Liver (tissue), 3 donors: ENCODE measurements around the gene MAMDC4.

Experiments
- ATF3 ChIP-seq: IDR thresholded peaks from 2 replicates; pipeline ENCODE4 v1.6.1; 2016; ENCODE audit warnings: antibody characterized with exemption
- EGR1 ChIP-seq, 2 donors: IDR thresholded peaks; 2 replicates each; pipeline ENCODE4 v1.6.1; 2016 to 2018; ENCODE audit warnings: antibody characterized with exemption in 2 of 2, low read depth in 2 of 2
- NR2F2 ChIP-seq: IDR thresholded peaks from 2 replicates; pipeline ENCODE4 v1.6.1; 2016; ENCODE audit warnings: antibody characterized with exemption
- REST ChIP-seq: IDR thresholded peaks from 2 replicates; pipeline ENCODE4 v1.6.1; 2016; ENCODE audit warnings: antibody characterized with exemption, mild to moderate bottlenecking
- TAF1 ChIP-seq: conservative IDR thresholded peaks from 2 replicates; pipeline ENCODE4 v1.6.1; 2016; ENCODE audit warnings: antibody characterized with exemption, mild to moderate bottlenecking
- YY1 ChIP-seq: IDR thresholded peaks from 2 replicates; pipeline ENCODE4 v1.6.1; 2016; ENCODE audit warnings: antibody characterized with exemption, mild to moderate bottlenecking
- TF ChIP-seq, protein P1 (sequence below): fragments of 150-350 bp; IDR thresholded peaks from 2 replicates; pipeline ENCODE4 v1.5.1; 2017; ENCODE audit warnings: improper control_type of control experiment, low read depth, low read length; ENCODE audit not compliant: missing input control
- donor health status: healthy.
- donor health status: healthy.

DNA sequence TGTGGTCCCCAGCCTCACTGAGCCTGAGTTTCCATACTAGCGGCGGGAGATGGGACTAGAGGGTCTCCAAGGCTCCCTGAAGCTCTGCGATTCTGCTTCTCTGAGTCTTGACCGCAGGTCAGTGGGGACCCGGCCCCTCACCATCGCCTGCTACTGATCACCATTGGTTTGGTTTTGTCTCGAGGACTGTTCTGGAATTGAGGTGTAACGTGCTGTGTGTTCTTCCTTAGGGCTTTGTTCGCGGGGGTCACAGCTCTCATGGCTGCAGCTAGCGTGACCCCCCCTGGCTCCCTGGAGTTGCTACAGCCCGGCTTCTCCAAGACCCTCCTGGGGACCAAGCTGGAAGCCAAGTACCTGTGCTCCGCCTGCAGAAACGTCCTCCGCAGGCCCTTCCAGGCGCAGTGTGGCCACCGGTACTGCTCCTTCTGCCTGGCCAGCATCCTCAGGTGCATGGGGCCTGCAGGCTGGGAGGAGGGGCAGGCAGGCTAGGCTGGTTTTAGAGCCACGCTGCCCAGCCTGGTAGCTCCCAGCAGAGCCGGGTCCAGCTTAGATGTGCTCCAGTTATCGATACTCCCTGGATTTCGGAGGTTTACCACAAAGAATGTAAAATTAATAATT is 46.4 kb downstream of the MAMDC4 start:
- TF ChIP-seq YY1 (no peak), REST (no peak), TAF1 (no peak), EGR1 (IDR thresholded peaks at IDR 0.05; ENCODE audit: low read depth in 2 of 2) (no peak), ATF3 (no peak), NR2F2 (no peak)
- TF ChIP-seq, protein P1, sequence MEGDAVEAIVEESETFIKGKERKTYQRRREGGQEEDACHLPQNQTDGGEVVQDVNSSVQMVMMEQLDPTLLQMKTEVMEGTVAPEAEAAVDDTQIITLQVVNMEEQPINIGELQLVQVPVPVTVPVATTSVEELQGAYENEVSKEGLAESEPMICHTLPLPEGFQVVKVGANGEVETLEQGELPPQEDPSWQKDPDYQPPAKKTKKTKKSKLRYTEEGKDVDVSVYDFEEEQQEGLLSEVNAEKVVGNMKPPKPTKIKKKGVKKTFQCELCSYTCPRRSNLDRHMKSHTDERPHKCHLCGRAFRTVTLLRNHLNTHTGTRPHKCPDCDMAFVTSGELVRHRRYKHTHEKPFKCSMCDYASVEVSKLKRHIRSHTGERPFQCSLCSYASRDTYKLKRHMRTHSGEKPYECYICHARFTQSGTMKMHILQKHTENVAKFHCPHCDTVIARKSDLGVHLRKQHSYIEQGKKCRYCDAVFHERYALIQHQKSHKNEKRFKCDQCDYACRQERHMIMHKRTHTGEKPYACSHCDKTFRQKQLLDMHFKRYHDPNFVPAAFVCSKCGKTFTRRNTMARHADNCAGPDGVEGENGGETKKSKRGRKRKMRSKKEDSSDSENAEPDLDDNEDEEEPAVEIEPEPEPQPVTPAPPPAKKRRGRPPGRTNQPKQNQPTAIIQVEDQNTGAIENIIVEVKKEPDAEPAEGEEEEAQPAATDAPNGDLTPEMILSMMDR, result no peak
